HG02884 (cell line): ENCODE results near the gene NUP88.

Experiments used
- ATAC-seq: cut with Tn5 transposase; IDR thresholded peaks from one replicate; pipeline ENCODE4 v1.9.1; 2021; ENCODE audit warnings: mild to moderate bottlenecking, moderate library complexity; ENCODE audit not compliant: unreplicated experiment

Gene NUP88

GRCh38 chr17:5361426-5361825 is 58.0 kb downstream of the NUP88 start:
- no peak for ATAC-seq

- no peak for ATAC-seq
These were observed 63.9 kb downstream of the NUP88 start for GRCh38 chr17:5355421-5356129.

- ATAC-seq: no peak
These were observed 64.5 kb downstream of the NUP88 start for GRCh38 chr17:5354886-5355415.

- ATAC-seq: no peak
These were observed 65.2 kb downstream of the NUP88 start for GRCh38 chr17:5354310-5354709.

GRCh38 chr17:5352681-5353289 is 66.7 kb downstream of the NUP88 start:
- no peak for ATAC-seq

- ATAC-seq: no peak
These were observed 74.5 kb downstream of the NUP88 start for GRCh38 chr17:5344914-5345313.
